ENCODE results near the gene VPS26C.
"Not testable (repeated sequence)": the region's sequence is repeated elsewhere in the genome, so short reads cannot be mapped to it uniquely, and the experiment has no call there.

The VPS26C gene

GRCh38 chr21:37267269-37268185 is at the start of gene VPS26C:
Gene VPS26C, minus strand, starts transcription at chr21:37267334. Its CDS starts 40 bp downstream, at chr21:37267294.
- peak; percentile 97 for ATAC-seq
- peak within 1 kb of the TSS; percentile 94 for H3K4me3 Mint-ChIP-seq
- peaks cover 15% of the 10 kb centered on the region for H3K4me1 Mint-ChIP-seq
- H3K36me3 Mint-ChIP-seq = peaks cover 10% of the 10 kb centered on the region
- peaks cover 3% of the 10 kb centered on the region for H3K9me3 Mint-ChIP-seq
- H3K27ac Mint-ChIP-seq = peak within 1 kb of the TSS; percentile 98
- H3K27me3 Mint-ChIP-seq = no peaks in the 10 kb centered on the region

DNA sequence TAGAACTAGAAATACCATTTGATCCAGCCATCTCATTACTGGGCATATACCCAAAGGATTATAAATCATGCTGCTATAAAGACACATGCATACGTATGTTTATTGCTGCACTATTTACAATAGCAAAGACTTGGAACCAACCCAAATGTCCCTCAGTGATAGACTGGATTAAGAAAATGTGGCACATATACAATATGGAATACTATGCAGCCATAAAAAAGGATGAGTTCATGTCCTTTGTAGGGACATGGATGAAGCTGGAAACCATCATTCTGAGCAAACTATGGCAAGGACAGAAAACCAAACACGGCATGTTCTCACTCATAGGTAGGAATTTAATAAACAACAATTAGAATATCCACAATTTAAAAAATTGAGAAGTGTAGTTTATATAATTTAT is 48.9 kb upstream of the VPS26C start:
- peaks cover 29% of the 10 kb centered on the region for H3K27me3 Mint-ChIP-seq
- H3K4me1 Mint-ChIP-seq, ATAC-seq, H3K4me3 Mint-ChIP-seq, H3K36me3 Mint-ChIP-seq, H3K27ac Mint-ChIP-seq, H3K9me3 Mint-ChIP-seq: not testable (repeated sequence)

- ATAC-seq = no peak
- Mint-ChIP-seq H3K27ac (no peak overlapping the region), H3K36me3 (no peaks in the 10 kb centered on the region), H3K4me1 (no peaks in the 10 kb centered on the region), H3K4me3 (no peak overlapping the region), H3K27me3 (peaks cover 9% of the 10 kb centered on the region), H3K9me3 (no peaks in the 10 kb centered on the region)
Measured at GRCh38 chr21:37300114-37300751, 33.1 kb upstream of the VPS26C start.

DNA sequence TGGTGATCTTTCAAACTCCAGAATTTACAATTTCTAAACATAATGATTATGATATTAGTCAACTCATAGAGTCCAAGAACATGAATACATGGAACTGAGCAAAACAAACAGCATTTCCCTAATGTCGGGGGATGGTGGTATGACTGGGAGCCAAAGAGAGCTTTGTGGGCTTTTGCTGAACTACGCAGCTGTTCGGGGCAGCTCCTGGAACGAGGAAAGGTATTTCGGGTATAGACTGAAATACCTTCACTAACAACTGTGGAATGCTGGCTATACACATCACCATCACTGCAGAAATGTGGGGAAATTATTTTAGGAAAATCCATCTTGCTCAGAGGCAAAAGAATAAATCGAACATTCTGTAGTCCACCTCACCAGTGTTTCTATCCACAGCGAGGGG is 30.2 kb upstream of the VPS26C start:
- no peak for ATAC-seq
- H3K4me1 Mint-ChIP-seq = no peaks in the 10 kb centered on the region

GRCh38 chr21:37294679-37295078 is 27.5 kb upstream of the VPS26C start:
- Mint-ChIP-seq H3K4me1 (peaks cover 8% of the 10 kb centered on the region), H3K36me3 (no peaks in the 10 kb centered on the region), H3K9me3 (no peaks in the 10 kb centered on the region), H3K4me3 (no peak overlapping the region), H3K27ac (no peak overlapping the region), H3K27me3 (peaks cover 38% of the 10 kb centered on the region)
- ATAC-seq = no peak

More for the DNA sequence above, 30.2 kb upstream of the VPS26C start:
- Mint-ChIP-seq H3K27me3 (peaks cover 25% of the 10 kb centered on the region), H3K4me3 (no peak overlapping the region), H3K9me3 (no peaks in the 10 kb centered on the region), H3K27ac (no peak overlapping the region), H3K36me3 (no peaks in the 10 kb centered on the region)

DNA sequence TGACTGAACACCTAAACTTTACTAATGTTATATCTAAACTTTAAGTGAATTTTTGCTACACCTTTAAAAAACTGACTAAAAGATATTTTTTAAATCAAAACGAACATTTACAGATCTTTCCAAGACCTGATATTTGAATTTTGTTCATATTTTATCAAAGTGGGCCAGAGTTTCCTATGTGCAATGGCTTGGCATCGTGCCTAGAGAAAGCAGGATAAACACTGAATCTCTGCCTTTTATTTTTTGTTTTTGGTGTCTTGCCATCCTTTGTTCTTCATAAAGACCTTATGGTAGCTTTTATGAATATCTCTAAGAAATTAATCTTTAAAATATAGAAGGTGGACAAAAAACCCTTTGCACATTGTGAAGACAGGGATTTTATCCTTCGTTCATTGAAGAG is 25.8 kb upstream of the VPS26C start:
- H3K4me1 Mint-ChIP-seq = peaks cover 8% of the 10 kb centered on the region
- H3K36me3 Mint-ChIP-seq = no peaks in the 10 kb centered on the region
- H3K9me3 Mint-ChIP-seq = no peaks in the 10 kb centered on the region
- H3K4me3 Mint-ChIP-seq = no peak overlapping the region
- peaks cover 43% of the 10 kb centered on the region for H3K27me3 Mint-ChIP-seq
- no peak for ATAC-seq
- no peak overlapping the region for H3K27ac Mint-ChIP-seq

GRCh38 chr21:37292041-37292440 is 24.9 kb upstream of the VPS26C start:
- Mint-ChIP-seq H3K4me1 (peaks cover 8% of the 10 kb centered on the region), H3K9me3 (no peaks in the 10 kb centered on the region), H3K27me3 (peaks cover 48% of the 10 kb centered on the region), H3K4me3 (no peak overlapping the region), H3K36me3 (no peaks in the 10 kb centered on the region), H3K27ac (no peak overlapping the region)
- no peak for ATAC-seq

- H3K27ac Mint-ChIP-seq, ATAC-seq, H3K36me3 Mint-ChIP-seq, H3K4me1 Mint-ChIP-seq, H3K4me3 Mint-ChIP-seq, H3K9me3 Mint-ChIP-seq: not testable (repeated sequence)
- H3K27me3 Mint-ChIP-seq = peaks cover 26% of the 10 kb centered on the region
Measured at GRCh38 chr21:37283191-37283710, 16.1 kb upstream of the VPS26C start.

DNA sequence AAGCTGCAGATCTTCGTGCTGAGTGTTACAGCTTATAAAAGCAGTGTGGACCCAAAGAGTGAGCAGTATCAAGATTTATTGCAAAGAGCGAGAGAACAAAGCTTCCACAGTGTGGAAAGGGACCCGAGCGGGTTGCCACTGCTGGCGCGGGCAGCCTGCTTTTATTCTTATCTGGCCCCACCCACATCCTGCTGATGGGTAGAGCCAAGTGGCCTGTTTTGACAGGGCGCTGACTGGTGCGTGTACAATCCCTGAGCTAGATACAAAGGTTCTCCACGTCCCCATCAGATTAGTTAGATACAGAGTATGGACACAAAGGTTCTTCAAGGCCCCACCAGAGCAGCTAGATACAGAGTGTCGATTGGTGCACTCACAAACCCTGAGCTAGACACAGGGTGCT is 15.5 kb upstream of the VPS26C start:
- not testable (repeated sequence) for H3K4me1 Mint-ChIP-seq, H3K27ac Mint-ChIP-seq, ATAC-seq, H3K9me3 Mint-ChIP-seq, H3K36me3 Mint-ChIP-seq
- Mint-ChIP-seq H3K27me3 (peaks cover 19% of the 10 kb centered on the region), H3K4me3 (peak overlapping the region; percentile 71)

GRCh38 chr21:37281993-37282392 is 14.9 kb upstream of the VPS26C start:
- peak; percentile 47 for ATAC-seq

GRCh38 chr21:37281579-37281978 is 14.4 kb upstream of the VPS26C start:
- Mint-ChIP-seq H3K27me3 (peaks cover 18% of the 10 kb centered on the region), H3K9me3 (no peaks in the 10 kb centered on the region), H3K27ac (no peak overlapping the region), H3K4me3 (no peak overlapping the region), H3K36me3 (no peaks in the 10 kb centered on the region), H3K4me1 (no peaks in the 10 kb centered on the region)
- ATAC-seq = no peak

More at GRCh38 chr21:37281993-37282392, 14.9 kb upstream of the VPS26C start:
- H3K36me3 Mint-ChIP-seq = no peaks in the 10 kb centered on the region
- no peaks in the 10 kb centered on the region for H3K9me3 Mint-ChIP-seq
- H3K4me1 Mint-ChIP-seq = no peaks in the 10 kb centered on the region
- H3K4me3 Mint-ChIP-seq = peak overlapping the region; percentile 71
- no peak overlapping the region for H3K27ac Mint-ChIP-seq
- H3K27me3 Mint-ChIP-seq = peaks cover 18% of the 10 kb centered on the region

DNA sequence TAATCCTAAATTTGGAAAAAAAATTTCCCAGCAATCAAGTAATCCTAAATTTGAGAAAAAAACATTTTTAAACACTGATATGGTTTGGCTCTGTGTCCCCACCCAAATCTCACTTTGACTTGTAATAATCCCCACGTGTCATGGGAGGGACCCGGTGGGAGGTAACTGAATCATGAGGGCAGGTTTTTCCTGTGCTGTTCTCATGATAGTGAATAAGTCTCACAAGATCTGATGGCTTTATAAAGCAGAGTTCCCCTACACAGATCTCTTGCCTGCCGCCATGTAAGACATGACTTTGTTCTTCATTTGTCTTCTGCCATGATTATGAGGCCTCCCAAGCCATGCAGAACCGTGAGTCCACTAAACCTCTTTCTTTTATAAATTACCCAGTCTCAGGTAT is 12.1 kb upstream of the VPS26C start:
- peaks cover 19% of the 10 kb centered on the region for H3K27me3 Mint-ChIP-seq
- H3K9me3 Mint-ChIP-seq, ATAC-seq, H3K36me3 Mint-ChIP-seq, H3K4me3 Mint-ChIP-seq, H3K27ac Mint-ChIP-seq, H3K4me1 Mint-ChIP-seq: not testable (repeated sequence)

- H3K4me1 Mint-ChIP-seq = peaks cover 11% of the 10 kb centered on the region
- H3K27me3 Mint-ChIP-seq = peaks cover 30% of the 10 kb centered on the region
- no peaks in the 10 kb centered on the region for H3K9me3 Mint-ChIP-seq
- H3K36me3 Mint-ChIP-seq = no peaks in the 10 kb centered on the region
- ATAC-seq = no peak
- H3K4me3 Mint-ChIP-seq = no peak overlapping the region
- H3K27ac Mint-ChIP-seq = no peak overlapping the region
Measured at GRCh38 chr21:37278199-37278598, 11.1 kb upstream of the VPS26C start.

- no peak overlapping the region for H3K4me3 Mint-ChIP-seq
- no peak overlapping the region for H3K27ac Mint-ChIP-seq
- H3K27me3 Mint-ChIP-seq = peaks cover 17% of the 10 kb centered on the region
- no peaks in the 10 kb centered on the region for H3K36me3 Mint-ChIP-seq
- peaks cover 12% of the 10 kb centered on the region for H3K4me1 Mint-ChIP-seq
- ATAC-seq = no peak
- no peaks in the 10 kb centered on the region for H3K9me3 Mint-ChIP-seq
Measured at GRCh38 chr21:37276377-37276776, 9.2 kb upstream of the VPS26C start.

DNA sequence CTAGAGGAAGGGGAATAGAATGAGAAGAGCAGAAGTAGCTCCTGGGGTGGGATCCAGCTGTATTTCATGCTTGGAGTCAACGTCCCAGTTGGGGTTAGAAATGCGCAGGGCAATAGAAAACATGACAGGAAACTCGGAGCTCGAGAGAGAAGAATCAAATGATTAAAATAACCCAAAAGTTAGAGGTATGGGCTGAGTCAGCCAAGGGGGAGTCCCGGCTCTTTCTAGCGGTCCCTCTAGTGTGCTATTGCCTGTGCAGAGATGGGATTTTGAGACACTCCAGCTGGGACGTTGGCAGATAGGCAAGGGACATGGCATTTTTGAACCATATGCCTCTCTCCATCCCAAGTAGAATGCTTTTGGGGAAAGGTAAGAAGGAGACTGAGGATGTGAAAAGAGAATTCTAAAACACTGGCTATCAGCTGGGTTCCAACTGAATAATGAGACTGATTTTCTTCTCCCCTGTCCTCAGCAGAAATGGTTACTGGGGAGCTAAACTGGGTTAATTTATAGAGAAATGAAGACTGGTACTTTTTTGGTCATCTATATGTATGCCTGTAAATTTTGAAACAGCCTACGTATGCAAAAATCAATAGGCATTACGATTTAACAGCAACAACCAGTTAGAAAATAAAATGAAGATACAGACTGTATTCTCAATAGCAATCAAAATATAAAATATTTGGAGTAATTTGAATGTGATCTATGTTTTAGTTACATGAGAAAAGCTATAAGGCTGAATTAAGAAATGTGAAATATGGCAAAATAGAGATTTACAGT is 7.0 kb upstream of the VPS26C start:
- Mint-ChIP-seq H3K4me1 (peaks cover 19% of the 10 kb centered on the region), H3K4me3 (peak overlapping the region; percentile 31), H3K27me3 (peaks cover 13% of the 10 kb centered on the region), H3K27ac (peak overlapping the region; percentile 4), H3K36me3 (peaks cover 10% of the 10 kb centered on the region), H3K9me3 (peaks cover 3% of the 10 kb centered on the region)
- ATAC-seq = peak; percentile 53

Data from stimulated activated memory B cell treated with anti-CD40 and anti-IgM and Interleukin-4, amounts not matched to agents 10 μg/mL and 1 μg/mL and 100 μg/mL, for 72 hours (primary cell).